Nephron (organoid): Measurements from ENCODE around the gene SLCO1B1.

ENCODE experiments used
- H3K27ac Mint-ChIP-seq, 3 experiments: 2 replicates each; pipeline ENCODE4 v1.8.0; 2020; ENCODE audit warnings: mixed read lengths in 3 of 3, mild to moderate bottlenecking in 2 of 3, moderate library complexity in 1 of 3
- H3K27me3 Mint-ChIP-seq: 2 replicates; pipeline ENCODE4 v1.8.0; 2021; ENCODE audit warnings: low read depth, mild to moderate bottlenecking, moderate library complexity, mixed read lengths
- H3K36me3 Mint-ChIP-seq: 2 replicates; pipeline ENCODE4 v1.8.0; 2020; ENCODE audit warnings: low read depth, mixed read lengths
- H3K4me1 Mint-ChIP-seq: 2 replicates; pipeline ENCODE4 v1.8.0; 2020; ENCODE audit warnings: mixed read lengths
- H3K4me3 Mint-ChIP-seq, 3 experiments: 2 replicates each; pipeline ENCODE4 v1.8.0; 2020; ENCODE audit warnings: mild to moderate bottlenecking in 3 of 3, mixed read lengths in 3 of 3, moderate library complexity in 2 of 3
- H3K9me3 Mint-ChIP-seq: 2 replicates; pipeline ENCODE4 v1.8.0; 2020; ENCODE audit warnings: mixed read lengths
- CTCF ChIP-seq, 3 experiments: fragments of 200-600 bp; sonication (generic); IDR thresholded peaks; one replicate each; pipeline ENCODE4 v1.5.0; 2021; ENCODE audit warnings: antibody characterized with exemption in 3 of 3; ENCODE audit not compliant: unreplicated experiment in 3 of 3

Gene SLCO1B1

GRCh38 chr12:21265932-21266331, 134.9 kb downstream of the SLCO1B1 start:
- Mint-ChIP-seq H3K4me3 (no peak overlapping the region), H3K9me3 (peaks cover 4% of the 10 kb centered on the region), H3K4me1 (no peaks in the 10 kb centered on the region), H3K36me3 (no peaks in the 10 kb centered on the region), H3K27me3 (no peaks in the 10 kb centered on the region), H3K27ac (no peak overlapping the region)
- TF ChIP-seq CTCF (IDR thresholded peaks at IDR 0.05; ENCODE audit: unreplicated experiment in 3 of 3): no peak

- no peaks in the 10 kb centered on the region for H3K27me3 Mint-ChIP-seq
- H3K27ac Mint-ChIP-seq: no peak overlapping the region
- H3K9me3 Mint-ChIP-seq: peaks cover 3% of the 10 kb centered on the region
- H3K4me3 Mint-ChIP-seq: no peak overlapping the region
- no peaks in the 10 kb centered on the region for H3K36me3 Mint-ChIP-seq
- no peaks in the 10 kb centered on the region for H3K4me1 Mint-ChIP-seq
- no peak for TF ChIP-seq CTCF (IDR thresholded peaks at IDR 0.05; ENCODE audit: unreplicated experiment in 3 of 3)
Observed at GRCh38 chr12:21276826-21277225, 145.8 kb downstream of the SLCO1B1 start.
